ENCODE measurements around the gene NEBL.

DNA sequence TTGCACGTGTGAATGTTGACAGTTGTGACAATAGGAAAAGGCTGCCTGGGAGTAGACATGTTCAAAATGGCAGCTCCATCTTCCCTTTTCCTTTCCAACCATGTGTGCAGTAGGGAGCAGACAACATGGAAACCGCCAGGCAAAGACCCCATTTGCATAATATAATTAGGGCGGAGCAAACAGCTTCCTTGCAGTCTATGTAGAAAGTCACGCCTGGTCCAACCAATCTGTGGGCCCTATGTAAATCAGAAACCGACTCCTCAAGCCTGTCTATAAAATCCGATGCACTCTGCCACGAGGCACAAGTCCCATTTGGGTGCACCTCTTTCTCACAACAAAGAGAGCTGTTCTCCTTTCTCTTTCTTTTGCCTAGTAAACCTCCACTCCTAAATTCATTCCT, 19.6 kb downstream of the NEBL start:
- TF ChIP-seq THRAP3 (IDR thresholded peaks at IDR 0.05; ENCODE audit: borderline replicate concordance) (no peak), HNRNPK (IDR thresholded peaks at IDR 0.05; ENCODE audit: low read depth, low read length, poor library complexity, severe bottlenecking) (no peak), DNMT1 (IDR thresholded peaks at IDR 0.05) (no peak), JUND (IDR thresholded peaks at IDR 0.05; ENCODE audit: borderline replicate concordance, low read depth, low read length) (no peak), JUND (tag; IDR thresholded peaks at IDR 0.05; ENCODE audit: borderline replicate concordance, low read depth, low read length) (no peak), POLR2A (conservative IDR thresholded peaks at IDR 0.05) (no peak), CHD2 (IDR thresholded peaks at IDR 0.05; ENCODE audit: low read depth, low read length) (no peak), GATAD2A (IDR thresholded peaks at IDR 0.05) (no peak), FOXM1 (IDR thresholded peaks at IDR 0.05; ENCODE audit: low read depth) (no peak), FOXM1 (CRISPR knock-in tag; IDR thresholded peaks at IDR 0.05; ENCODE audit: low read depth) (no peak), ZNF175 (CRISPR knock-in tag; IDR thresholded peaks at IDR 0.05; ENCODE audit: low read depth) (no peak)
